K562 (cell line): Measurements from ENCODE around the gene MRPL9. TPM values are rescaled to one million over a fixed set of nuclear protein-coding genes. Genes with fewer than 3 reads are reported as not detected.

ENCODE experiments used
- CREB3 ChIP-seq: fragments of 450-650 bp; conservative IDR thresholded peaks from 2 replicates; pipeline ENCODE4 v1.6.1; 2016; ENCODE audit warnings: missing genetic modification characterization, low read depth, mild to moderate bottlenecking, missing compliant biosample characterization, moderate library complexity
- ETV5 ChIP-seq: sonication (generic); formaldehyde crosslinking; IDR thresholded peaks from 2 replicates; pipeline ENCODE4 v1.4.0; 2020; ENCODE audit warnings: low read depth, mild to moderate bottlenecking, missing genetic modification reagents
- KDM4B ChIP-seq, 2 experiments: fragments of 450-650 bp in 1 of 2; sonication (generic) in 1 of 2; IDR thresholded peaks; 2 replicates each; pipeline ENCODE4 v1.6.1; 2016 to 2017; ENCODE audit warnings: borderline replicate concordance in 2 of 2, antibody characterized with exemption in 1 of 2, low read depth in 1 of 2, mild to moderate bottlenecking in 1 of 2
- LARP7 ChIP-seq: fragments of 450-650 bp; IDR thresholded peaks from 2 replicates; pipeline ENCODE4 v1.6.1; 2016
- NEUROD1 ChIP-seq: fragments of 150-350 bp; IDR thresholded peaks from 2 replicates; pipeline ENCODE4 v1.6.1; 2014; ENCODE audit warnings: borderline replicate concordance, low read length, low read depth; ENCODE audit not compliant: partially characterized antibody
- PTBP1 ChIP-seq: fragments of 200-400 bp; formaldehyde crosslinking; IDR thresholded peaks from 2 replicates; pipeline ENCODE4 v1.6.1; 2017; ENCODE audit warnings: low read depth, low read length
- TCF7 ChIP-seq: sonication (generic); IDR thresholded peaks from 2 replicates; pipeline ENCODE4 v1.6.1; 2016; ENCODE audit warnings: antibody characterized with exemption, borderline replicate concordance
- WHSC1 ChIP-seq: IDR thresholded peaks from one replicate; pipeline ENCODE4 v1.6.1; 2012; ENCODE audit warnings: low read length, control low read depth, inconsistent platforms
- ZEB2 ChIP-seq: fragments of 450-650 bp; IDR thresholded peaks from 2 replicates; pipeline ENCODE4 v1.6.1; 2016
- ZFP30 ChIP-seq: fragments of 250-450 bp; sonication (Bioruptor Pico); IDR thresholded peaks from 2 replicates; pipeline ENCODE4 v1.8.0; 2022; ENCODE audit warnings: moderate library complexity, mild to moderate bottlenecking, inconsistent platforms, borderline replicate concordance
- ZNF512 ChIP-seq: IDR thresholded peaks from 2 replicates; pipeline ENCODE4 v1.6.1; 2016; ENCODE audit warnings: missing genetic modification characterization, missing compliant biosample characterization
- polyA plus RNA-seq, 8 experiments: library from polyadenylated mRNA; depleted of rRNA in 4 of 8; stranded (reverse) in 5 of 8; unstranded in 3 of 8; fragments of >200 nt; fragmentation: Nextera tagmentation in 2 of 8; fragmentation: Illumina TruSeq in 1 of 8; extraction: Ambion mirVana in 2 of 8; extraction: Trizol in 1 of 8; gene quantifications; 2 replicates each; pipeline versions ENCODE4 v1.2.1 to v1.2.3, GENCODE V29; 2011 to 2014; ENCODE audit warnings: inconsistent platforms in 1 of 8, missing spikeins in 1 of 8
- total RNA-seq, 7 experiments: library from RNA; depleted of rRNA in 6 of 7; stranded (reverse); fragments of >200 nt in 6 of 7; fragmentation: Illumina TruSeq in 2 of 7; extraction: Trizol in 2 of 7; gene quantifications; 2 replicates each; pipeline versions ENCODE4 v1.2.1 to v1.2.3, GENCODE V29; 2011 to 2021; ENCODE audit warnings: low replicate concordance in 1 of 7
- TF ChIP-seq, protein P1 (sequence below), 2 experiments: fragments of 450-650 bp; IDR thresholded peaks; 2 replicates each; pipeline ENCODE4 v1.6.1; 2016; ENCODE audit warnings: mild to moderate bottlenecking in 2 of 2, borderline replicate concordance in 1 of 2, low read depth in 1 of 2, moderate library complexity in 1 of 2
- TF ChIP-seq, protein P2 (sequence below): fragments of 200-800 bp; sonication (Bioruptor generic); IDR thresholded peaks from 2 replicates; pipeline ENCODE4 v1.6.1; 2017; ENCODE audit warnings: missing genetic modification characterization, missing compliant biosample characterization

Gene MRPL9
- total and polyA plus RNA-seq, 9 of the 15 experiments (the other 6 are each of a cell fraction or from before 2014, with no cell fraction given), result 38.0 to 162 (median 111) TPM

- TF ChIP-seq ETV5 (CRISPR knock-in tag) (no peak), TCF7 (no peak; the same call in 1 of the 2 replicates), ZEB2 (peak; percentile 26; the same call in 1 of the 2 replicates), ZNF512 (tag) (no peak), ZFP30 (CRISPR knock-in tag) (no peak), PTBP1 (no peak), CREB3 (no peak; the same call in 1 of the 2 replicates), KDM4B (IDR thresholded peaks at IDR 0.05; ENCODE audit: borderline replicate concordance in 2 of 2, low read depth in 1 of 2) (no peak), LARP7 (peak; percentile 73; the same call in 1 of the 2 replicates), WHSC1 (no peak), NEUROD1 (peak; percentile 96)
- TF ChIP-seq, protein P1, sequence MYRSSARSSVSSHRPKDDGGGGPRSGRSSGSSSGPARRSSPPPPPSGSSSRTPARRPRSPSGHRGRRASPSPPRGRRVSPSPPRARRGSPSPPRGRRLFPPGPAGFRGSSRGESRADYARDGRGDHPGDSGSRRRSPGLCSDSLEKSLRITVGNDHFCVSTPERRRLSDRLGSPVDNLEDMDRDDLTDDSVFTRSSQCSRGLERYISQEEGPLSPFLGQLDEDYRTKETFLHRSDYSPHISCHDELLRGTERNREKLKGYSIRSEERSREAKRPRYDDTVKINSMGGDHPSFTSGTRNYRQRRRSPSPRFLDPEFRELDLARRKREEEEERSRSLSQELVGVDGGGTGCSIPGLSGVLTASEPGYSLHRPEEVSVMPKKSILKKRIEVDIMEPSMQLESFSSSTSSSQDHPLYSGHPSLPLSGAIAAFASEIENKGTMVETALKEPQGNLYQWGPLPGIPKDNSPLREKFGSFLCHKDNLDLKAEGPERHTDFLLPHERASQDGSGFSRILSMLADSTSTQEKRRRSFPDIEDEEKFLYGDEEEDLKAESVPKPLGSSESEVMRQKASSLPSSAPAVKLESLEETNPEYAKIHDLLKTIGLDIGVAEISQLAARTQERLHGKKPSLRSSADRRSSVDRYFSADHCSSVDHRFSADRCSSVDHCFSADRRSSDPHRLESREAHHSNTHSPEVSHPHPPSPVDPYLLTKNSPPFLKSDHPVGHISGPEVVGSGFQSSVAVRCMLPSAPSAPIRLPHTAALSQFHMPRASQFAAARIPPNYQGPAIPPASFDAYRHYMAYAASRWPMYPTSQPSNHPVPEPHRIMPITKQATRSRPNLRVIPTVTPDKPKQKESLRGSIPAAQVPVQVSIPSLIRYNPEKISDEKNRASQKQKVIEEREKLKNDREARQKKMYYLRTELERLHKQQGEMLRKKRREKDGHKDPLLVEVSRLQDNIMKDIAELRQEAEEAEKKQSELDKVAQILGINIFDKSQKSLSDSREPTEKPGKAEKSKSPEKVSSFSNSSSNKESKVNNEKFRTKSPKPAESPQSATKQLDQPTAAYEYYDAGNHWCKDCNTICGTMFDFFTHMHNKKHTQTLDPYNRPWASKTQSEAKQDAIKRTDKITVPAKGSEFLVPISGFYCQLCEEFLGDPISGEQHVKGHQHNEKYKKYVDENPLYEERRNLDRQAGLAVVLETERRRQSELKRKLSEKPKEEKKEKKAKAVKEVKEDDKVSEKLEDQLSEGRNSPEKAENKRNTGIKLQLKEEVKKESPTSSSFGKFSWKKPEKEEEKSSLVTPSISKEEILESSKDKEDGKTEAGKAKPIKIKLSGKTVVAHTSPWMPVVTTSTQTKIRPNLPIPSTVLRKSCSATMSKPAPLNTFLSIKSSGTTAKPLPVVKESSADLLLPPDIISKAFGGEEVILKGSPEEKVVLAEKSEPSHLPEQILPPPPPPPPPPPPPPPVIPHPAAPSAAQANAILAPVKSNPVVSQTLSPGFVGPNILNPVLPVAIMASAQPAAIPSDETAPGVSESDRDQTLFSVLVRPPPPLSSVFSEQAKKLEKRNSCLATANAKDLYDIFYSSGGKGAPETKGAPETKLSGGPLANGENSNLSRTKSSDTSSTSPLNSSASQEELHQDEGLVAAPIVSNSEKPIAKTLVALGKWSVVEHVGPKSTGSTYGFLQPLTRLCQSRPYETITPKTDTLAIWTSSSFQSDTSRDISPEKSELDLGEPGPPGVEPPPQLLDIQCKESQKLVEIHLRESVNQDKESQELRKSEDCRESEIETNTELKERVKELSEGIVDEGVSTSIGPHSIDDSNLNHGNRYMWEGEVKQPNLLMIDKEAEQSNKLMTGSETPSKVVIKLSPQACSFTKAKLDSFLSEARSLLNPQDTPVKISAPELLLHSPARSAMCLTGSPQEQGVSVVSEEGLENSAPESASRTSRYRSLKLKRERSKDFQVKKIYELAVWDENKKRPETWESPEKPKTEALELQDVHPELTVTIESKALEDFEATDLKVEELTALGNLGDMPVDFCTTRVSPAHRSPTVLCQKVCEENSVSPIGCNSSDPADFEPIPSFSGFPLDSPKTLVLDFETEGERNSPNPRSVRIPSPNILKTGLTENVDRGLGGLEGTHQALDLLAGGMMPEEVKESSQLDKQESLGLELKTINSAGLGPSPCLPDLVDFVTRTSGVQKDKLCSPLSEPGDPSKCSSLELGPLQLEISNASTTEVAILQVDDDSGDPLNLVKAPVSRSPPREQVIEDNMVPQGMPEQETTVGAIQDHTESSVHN (IDR thresholded peaks at IDR 0.05; ENCODE audit: borderline replicate concordance in 1 of 2, low read depth in 1 of 2), result no peak
- TF ChIP-seq, protein P2, sequence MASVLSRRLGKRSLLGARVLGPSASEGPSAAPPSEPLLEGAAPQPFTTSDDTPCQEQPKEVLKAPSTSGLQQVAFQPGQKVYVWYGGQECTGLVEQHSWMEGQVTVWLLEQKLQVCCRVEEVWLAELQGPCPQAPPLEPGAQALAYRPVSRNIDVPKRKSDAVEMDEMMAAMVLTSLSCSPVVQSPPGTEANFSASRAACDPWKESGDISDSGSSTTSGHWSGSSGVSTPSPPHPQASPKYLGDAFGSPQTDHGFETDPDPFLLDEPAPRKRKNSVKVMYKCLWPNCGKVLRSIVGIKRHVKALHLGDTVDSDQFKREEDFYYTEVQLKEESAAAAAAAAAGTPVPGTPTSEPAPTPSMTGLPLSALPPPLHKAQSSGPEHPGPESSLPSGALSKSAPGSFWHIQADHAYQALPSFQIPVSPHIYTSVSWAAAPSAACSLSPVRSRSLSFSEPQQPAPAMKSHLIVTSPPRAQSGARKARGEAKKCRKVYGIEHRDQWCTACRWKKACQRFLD (CRISPR knock-in tag), result peak; percentile 96
Measured at GRCh38 chr1:151790071-151790939, 27.0 kb upstream of the MRPL9 start, which contains the start of gene TDRKH (continued).
